ENCODE results near the gene FAM180B. TPM values are rescaled to one million over a fixed set of nuclear protein-coding genes. Genes with fewer than 3 reads are reported as not detected.
A peak's percentile ranks its signal among the peaks of the same experiment; 100 is the strongest.
"Not testable (repeated sequence)": the region's sequence is repeated elsewhere in the genome, so short reads cannot be mapped to it uniquely, and the experiment has no call there.

The FAM180B gene, protein sequence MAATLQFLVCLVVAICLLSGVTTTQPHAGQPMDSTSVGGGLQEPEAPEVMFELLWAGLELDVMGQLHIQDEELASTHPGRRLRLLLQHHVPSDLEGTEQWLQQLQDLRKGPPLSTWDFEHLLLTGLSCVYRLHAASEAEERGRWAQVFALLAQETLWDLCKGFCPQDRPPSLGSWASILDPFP
- not detected for total RNA-seq

DNA sequence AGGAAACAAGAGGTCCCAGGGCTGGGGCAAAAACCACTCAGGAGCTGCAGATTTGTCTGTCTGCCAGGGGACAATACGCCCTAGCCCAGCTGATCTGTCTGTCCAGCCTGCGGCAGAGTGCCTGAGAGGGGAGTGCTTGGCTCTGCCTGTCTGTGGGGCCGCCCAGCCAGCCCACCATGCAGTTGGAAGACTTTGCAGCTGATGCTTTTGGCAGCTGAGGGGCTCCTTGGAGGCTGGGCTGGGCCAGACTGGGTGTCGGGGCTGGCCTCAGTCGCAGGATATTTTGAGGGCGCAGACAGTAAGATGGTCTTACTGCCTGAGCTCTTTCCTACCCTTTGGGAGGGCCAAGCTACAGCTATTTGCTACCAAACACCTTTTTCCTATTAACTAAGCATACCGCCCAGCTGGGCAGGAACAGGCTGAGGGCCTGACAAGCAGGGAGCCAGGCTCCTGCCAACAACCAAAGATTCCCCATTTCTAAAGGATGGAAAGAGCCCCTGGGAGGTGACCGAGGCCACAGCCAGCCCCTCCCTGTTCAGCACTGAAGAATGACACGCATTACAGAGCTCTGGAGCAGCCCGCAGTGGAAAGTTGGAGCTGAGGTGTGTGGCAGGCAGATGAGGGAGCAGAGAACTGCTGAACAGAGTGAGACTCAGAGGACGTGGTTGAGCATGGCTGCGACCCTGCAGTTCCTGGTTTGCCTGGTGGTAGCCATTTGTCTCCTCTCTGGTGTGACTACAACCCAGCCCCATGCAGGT lies at the start of gene FAM180B:
Gene FAM180B (plus strand): TSS at position 581 of the 758 bp plus-strand sequence. CDS start 91 bp downstream, at position 672.
- ATAC-seq = no peak

GRCh38 chr11:47536915-47537314 lies 49.6 kb upstream of the FAM180B start:
- no peak for ATAC-seq

GRCh38 chr11:47538741-47539565 lies 47.5 kb upstream of the FAM180B start:
- ATAC-seq = no peak

DNA sequence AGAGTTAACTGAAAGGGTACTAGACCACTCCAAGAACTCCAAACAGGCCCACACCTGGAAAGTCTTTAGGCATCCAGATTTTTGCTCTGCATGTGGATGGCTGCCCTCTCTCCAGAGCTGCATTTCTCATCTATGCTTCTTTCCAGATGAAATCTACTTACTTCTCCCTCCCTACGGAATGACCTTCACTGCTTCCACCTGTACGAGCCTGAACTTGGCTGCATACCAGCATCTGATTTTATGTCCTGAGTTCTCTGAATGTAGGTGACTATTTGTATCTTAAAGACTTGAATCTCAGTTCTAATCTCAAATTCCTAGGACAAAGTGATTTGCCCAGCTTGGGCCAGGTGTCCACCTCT lies 46.8 kb upstream of the FAM180B start:
- peak; percentile 37 for ATAC-seq

DNA sequence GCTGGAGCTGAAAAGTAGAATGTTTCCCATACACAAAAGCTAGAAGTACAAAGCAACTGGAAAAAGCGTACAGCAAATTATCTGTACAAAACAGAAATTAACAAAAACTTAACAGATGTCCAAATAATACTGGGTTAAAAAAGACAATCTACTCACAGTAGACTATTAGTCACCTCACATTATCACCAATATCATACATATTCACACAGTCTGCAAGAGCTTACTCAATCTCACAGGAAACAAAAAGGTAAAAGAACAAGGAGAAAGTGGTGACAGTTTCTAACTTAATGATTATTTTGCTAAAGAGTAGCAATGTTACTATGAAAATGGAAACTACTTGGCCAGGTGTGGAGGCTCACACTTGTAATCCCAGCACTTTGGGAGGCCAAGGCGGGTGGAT lies 45.4 kb upstream of the FAM180B start:
- ATAC-seq = no peak

DNA sequence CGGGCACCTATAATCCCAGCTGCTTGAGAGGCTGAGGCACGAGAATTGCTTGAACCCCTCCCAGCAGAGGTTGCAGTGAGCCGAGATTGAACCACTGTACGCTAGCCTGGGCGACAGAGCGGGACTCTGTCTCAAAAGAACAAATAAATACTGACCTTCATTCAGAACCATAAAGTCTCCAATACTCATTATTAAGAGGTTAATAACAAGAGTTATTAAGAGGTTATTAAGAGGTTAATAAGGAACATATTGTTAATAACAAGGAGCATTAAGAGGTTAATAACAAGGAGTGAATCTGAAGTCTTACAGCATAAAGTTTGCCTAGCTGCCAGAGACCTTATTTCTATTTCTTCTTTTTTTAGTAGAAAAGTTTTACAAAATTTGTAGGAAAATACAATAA lies 41.2 kb upstream of the FAM180B start:
- no peak for ATAC-seq

- not testable (repeated sequence) for ATAC-seq
Measured at GRCh38 chr11:47546274-47546673, 40.2 kb upstream of the FAM180B start.

- ATAC-seq = no peak
Measured at GRCh38 chr11:47550288-47551047, 36.0 kb upstream of the FAM180B start.

DNA sequence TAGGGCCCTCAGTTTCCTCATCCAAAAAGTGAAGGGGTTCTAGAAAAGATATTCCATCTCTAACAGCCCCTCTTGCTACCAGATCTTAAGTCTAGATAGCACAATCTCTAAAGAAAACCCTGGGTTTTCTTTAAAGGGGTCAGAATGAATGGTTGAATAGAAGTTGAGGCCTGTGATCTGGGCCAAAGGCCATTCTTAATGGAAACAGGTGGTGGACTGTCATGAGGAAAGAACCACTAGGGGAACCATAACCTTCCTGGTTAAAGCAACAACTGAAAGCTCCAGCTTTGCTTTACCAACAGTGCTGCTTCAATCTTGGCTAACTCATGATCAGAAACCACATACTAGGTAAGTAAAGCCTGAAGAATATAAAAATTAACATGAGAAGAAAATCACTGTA lies 35.4 kb upstream of the FAM180B start:
- no peak for ATAC-seq

- ATAC-seq = peak; percentile 31
Measured at GRCh38 chr11:47552056-47552565, 34.4 kb upstream of the FAM180B start.

DNA sequence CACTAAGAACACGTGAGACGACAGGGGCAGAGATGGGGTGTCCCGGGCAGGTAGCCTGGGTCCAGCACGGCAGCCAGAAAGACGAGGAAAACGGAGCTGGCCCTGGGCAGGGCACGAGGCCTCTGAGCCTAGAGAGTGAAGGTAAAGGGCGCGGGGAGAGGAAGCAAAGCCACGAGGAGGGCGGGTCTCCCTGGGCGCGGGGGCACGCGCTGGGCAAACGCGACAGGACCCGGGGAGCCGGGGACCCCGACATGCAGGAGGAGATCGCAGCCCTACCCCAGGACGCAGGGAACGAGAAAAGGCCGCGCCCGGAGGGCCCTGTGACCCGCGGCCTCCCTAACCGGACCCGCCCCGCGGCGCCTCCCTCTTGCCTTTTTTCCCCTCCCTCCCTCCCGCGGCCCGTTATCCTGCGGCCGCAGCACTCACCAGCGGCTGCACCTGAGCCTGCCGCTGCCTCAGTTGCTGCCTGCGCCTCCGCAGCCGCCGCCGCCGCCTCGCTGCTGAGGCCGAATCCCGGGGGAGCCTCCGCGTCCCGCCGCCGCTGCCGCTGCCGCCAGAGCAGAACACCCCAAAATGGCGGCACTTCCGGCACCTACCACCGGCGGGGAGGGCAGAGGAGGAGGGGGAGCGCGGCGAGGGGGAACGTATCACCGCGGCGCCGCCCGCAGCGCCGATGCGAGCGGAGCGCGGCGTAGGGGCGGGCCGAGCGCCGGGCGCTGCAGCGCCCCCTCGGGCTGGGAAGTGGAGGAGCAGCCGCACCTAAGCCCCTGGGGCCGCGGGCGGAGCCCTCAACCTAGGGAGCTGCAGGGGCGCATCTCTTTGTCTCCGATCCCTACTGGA lies 33.7 kb upstream of the FAM180B start, which contains the start of gene CELF1:
Gene CELF1 (minus strand): TSS at position 567 of the 840 bp plus-strand sequence. CDS start 53,609 bp downstream, outside the sequence.
- ATAC-seq = peak; percentile 98

GRCh38 chr11:47553406-47553743 lies 33.1 kb upstream of the FAM180B start:
- ATAC-seq = no peak

GRCh38 chr11:47557004-47557403 lies 29.5 kb upstream of the FAM180B start:
- not testable (repeated sequence) for ATAC-seq

GRCh38 chr11:47558695-47559094 lies 27.8 kb upstream of the FAM180B start:
- ATAC-seq = no peak

- no peak for ATAC-seq
Measured at GRCh38 chr11:47560426-47560825, 26.1 kb upstream of the FAM180B start.

- not testable (repeated sequence) for ATAC-seq
Measured at GRCh38 chr11:47562393-47562792, 24.1 kb upstream of the FAM180B start.

GRCh38 chr11:47564366-47564765 lies 22.1 kb upstream of the FAM180B start:
- not testable (repeated sequence) for ATAC-seq

DNA sequence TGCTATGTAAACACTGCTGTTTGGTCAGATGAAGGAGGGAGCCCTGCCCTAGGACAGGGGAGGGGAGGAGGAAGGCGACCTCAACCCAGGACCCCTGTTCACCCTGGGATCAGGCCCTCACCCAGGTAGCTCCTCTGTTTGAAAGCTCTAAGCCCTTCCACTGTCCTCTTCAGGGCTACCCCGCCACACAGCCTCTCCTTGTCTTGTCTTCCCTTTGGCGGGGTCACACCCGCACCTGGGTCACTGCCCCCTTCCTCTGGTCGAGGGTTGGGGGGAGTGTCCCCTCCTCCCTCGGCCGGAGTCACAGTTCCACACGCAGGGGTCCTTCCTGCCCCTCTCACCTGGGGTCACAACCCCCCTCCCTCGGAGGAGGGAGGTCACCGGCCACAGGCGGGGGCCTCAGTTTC lies 21.5 kb upstream of the FAM180B start:
- ATAC-seq = peak; percentile 23

GRCh38 chr11:47565340-47566148 lies 20.9 kb upstream of the FAM180B start, which contains the start of gene PTPMT1:
TSS of gene PTPMT1 (plus strand) at chr11:47565599. CDS start at chr11:47565623, 24 bp downstream.
- ATAC-seq = peak; percentile 93

- ATAC-seq = peak; percentile 20
Measured at GRCh38 chr11:47566149-47566698, 20.3 kb upstream of the FAM180B start.

Measured in esophagus mucosa (tissue), 1 donor.